Loucy (cell line): ENCODE results near the gene EFCAB8.

ENCODE experiments used
- H2AFZ ChIP-seq: fragments of 200-600 bp; sonication (generic); 2 replicates; pipeline ENCODE4 v1.6.0; 2016; ENCODE audit warnings: antibody characterized with exemption, mild to moderate bottlenecking, low read length, moderate library complexity
- H3F3A ChIP-seq: fragments of 200-600 bp; 2 replicates; pipeline ENCODE4 v1.6.0; 2016; ENCODE audit warnings: antibody characterized with exemption, low read depth, mild to moderate bottlenecking
- H3K27me3 ChIP-seq: fragments of 200-600 bp; sonication (generic); 2 replicates; pipeline ENCODE4 v1.6.1; 2014; ENCODE audit warnings: low read length, mild to moderate bottlenecking; ENCODE audit not compliant: insufficient read depth, poor library complexity, severe bottlenecking
- H3K36me3 ChIP-seq: fragments of 200-600 bp; sonication (generic); 2 replicates; pipeline ENCODE4 v1.6.1; 2016; ENCODE audit warnings: low read length; ENCODE audit not compliant: insufficient read depth
- H3K4me1 ChIP-seq: fragments of 200-600 bp; sonication (generic); 2 replicates; pipeline ENCODE4 v1.5.1; 2014; ENCODE audit warnings: low read length, mild to moderate bottlenecking; ENCODE audit not compliant: insufficient read depth, poor library complexity, severe bottlenecking
- H3K4me2 ChIP-seq: fragments of 200-600 bp; sonication (generic); 2 replicates; pipeline ENCODE4 v1.6.0; 2014; ENCODE audit warnings: antibody characterized with exemption, low read length, low read depth, mild to moderate bottlenecking; ENCODE audit not compliant: poor library complexity, severe bottlenecking
- H3K4me3 ChIP-seq: fragments of 200-600 bp; sonication (generic); 2 replicates; pipeline ENCODE4 v1.5.1; 2014; ENCODE audit warnings: low read length, mild to moderate bottlenecking, mixed read lengths; ENCODE audit not compliant: poor library complexity, severe bottlenecking
- H3K79me2 ChIP-seq: fragments of 200-600 bp; sonication (generic); 2 replicates; pipeline ENCODE4 v1.6.1; 2014; ENCODE audit warnings: low read length; ENCODE audit not compliant: insufficient read depth
- H3K9ac ChIP-seq: fragments of 200-600 bp; sonication (generic); 2 replicates; pipeline ENCODE4 v1.6.0; 2014; ENCODE audit warnings: mild to moderate bottlenecking, low read depth, low read length, moderate library complexity; ENCODE audit not compliant: poor library complexity, severe bottlenecking
- H3K9me2 ChIP-seq: fragments of 200-600 bp; sonication (generic); replicated peaks from 2 replicates; pipeline ENCODE4 v1.6.1; 2016; ENCODE audit warnings: low read depth, low read length, mixed read lengths
- H3K9me3 ChIP-seq: fragments of 200-600 bp; sonication (generic); 2 replicates; pipeline ENCODE4 v1.6.1; 2014; ENCODE audit warnings: mild to moderate bottlenecking, antibody characterized with exemption, low read length, low read depth; ENCODE audit not compliant: insufficient read depth
- H4K20me1 ChIP-seq: fragments of 200-600 bp; sonication (generic); 2 replicates; pipeline ENCODE4 v1.6.0; 2014; ENCODE audit warnings: antibody characterized with exemption, low read length, mild to moderate bottlenecking; ENCODE audit not compliant: insufficient read depth, poor library complexity, severe bottlenecking
- EZH2phosphoT487 ChIP-seq: fragments of 200-600 bp; IDR thresholded peaks from 2 replicates; pipeline ENCODE4 v1.6.1; 2018; ENCODE audit warnings: antibody characterized with exemption, mild to moderate bottlenecking, moderate library complexity, borderline replicate concordance
- TF ChIP-seq, protein P1 (sequence below): fragments of 200-600 bp; sonication (generic); conservative IDR thresholded peaks from 2 replicates; pipeline ENCODE4 v1.5.1; 2014; ENCODE audit warnings: mild to moderate bottlenecking, antibody characterized with exemption, low read length

The EFCAB8 gene

DNA sequence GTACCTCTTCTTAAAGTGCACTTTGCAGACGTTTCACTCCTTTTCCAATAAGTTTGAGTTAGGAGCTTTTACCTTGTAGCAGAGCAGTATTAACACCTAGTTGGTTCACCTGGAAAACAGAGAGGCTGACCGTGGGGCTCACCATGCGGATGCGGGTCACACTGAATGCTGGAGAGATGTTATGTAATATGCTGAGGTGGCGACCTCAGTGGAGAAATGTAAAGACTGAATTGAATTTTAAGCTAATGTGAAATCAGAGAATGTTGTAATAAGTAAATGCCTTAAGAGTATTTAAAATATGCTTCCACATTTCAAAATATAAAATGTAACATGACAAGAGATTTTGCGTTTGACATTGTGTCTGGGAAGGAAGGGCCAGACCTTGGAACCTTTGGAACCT lies 9.9 kb upstream of the EFCAB8 start:
- Histone ChIP-seq H3K9me3 (no peaks in the 10 kb centered on the region), H2AFZ (no peak overlapping the region), H3F3A (no peaks in the 10 kb centered on the region), H3K27me3 (no peaks in the 10 kb centered on the region), H3K36me3 (peaks cover 84% of the 10 kb centered on the region; the same call in 1 of the 2 replicates), H3K4me1 (no peaks in the 10 kb centered on the region), H4K20me1 (peaks cover 19% of the 10 kb centered on the region), H3K9me2 (no peaks in the 10 kb centered on the region), H3K4me2 (no peak overlapping the region), H3K9ac (no peak overlapping the region), H3K79me2 (peaks cover 17% of the 10 kb centered on the region; the same call in 1 of the 2 replicates), H3K4me3 (no peak overlapping the region)
- TF ChIP-seq, protein P1, sequence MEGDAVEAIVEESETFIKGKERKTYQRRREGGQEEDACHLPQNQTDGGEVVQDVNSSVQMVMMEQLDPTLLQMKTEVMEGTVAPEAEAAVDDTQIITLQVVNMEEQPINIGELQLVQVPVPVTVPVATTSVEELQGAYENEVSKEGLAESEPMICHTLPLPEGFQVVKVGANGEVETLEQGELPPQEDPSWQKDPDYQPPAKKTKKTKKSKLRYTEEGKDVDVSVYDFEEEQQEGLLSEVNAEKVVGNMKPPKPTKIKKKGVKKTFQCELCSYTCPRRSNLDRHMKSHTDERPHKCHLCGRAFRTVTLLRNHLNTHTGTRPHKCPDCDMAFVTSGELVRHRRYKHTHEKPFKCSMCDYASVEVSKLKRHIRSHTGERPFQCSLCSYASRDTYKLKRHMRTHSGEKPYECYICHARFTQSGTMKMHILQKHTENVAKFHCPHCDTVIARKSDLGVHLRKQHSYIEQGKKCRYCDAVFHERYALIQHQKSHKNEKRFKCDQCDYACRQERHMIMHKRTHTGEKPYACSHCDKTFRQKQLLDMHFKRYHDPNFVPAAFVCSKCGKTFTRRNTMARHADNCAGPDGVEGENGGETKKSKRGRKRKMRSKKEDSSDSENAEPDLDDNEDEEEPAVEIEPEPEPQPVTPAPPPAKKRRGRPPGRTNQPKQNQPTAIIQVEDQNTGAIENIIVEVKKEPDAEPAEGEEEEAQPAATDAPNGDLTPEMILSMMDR = no peak
- no peak for TF ChIP-seq EZH2phosphoT487

DNA sequence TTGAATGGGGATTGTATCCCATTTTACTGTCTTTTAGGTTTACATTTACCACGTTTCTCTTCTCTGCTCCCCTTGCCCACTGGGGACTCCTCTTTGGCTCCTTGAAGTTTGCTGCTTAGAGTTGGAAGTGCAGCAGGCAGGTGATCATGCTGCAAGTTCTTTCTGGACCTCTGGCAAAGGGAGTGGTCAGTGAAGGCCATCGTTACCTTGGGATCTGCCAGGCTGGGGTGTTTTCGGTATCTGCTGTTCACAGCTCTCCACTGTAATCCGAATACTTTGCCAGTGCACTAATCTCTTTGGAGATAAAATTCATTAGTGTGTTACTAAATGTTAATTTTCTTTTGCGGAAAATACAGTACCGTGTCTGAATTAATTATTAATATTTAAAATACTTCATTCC lies 9.1 kb upstream of the EFCAB8 start:
- Histone ChIP-seq H3K36me3 (peaks cover 85% of the 10 kb centered on the region; the same call in 1 of the 2 replicates), H4K20me1 (peaks cover 19% of the 10 kb centered on the region), H3K79me2 (peaks cover 13% of the 10 kb centered on the region; the same call in 1 of the 2 replicates), H3F3A (no peaks in the 10 kb centered on the region), H3K4me2 (no peak overlapping the region), H3K9ac (no peak overlapping the region), H3K9me2 (no peaks in the 10 kb centered on the region), H3K4me1 (no peaks in the 10 kb centered on the region), H3K4me3 (no peak overlapping the region), H3K27me3 (no peaks in the 10 kb centered on the region), H3K9me3 (no peaks in the 10 kb centered on the region), H2AFZ (no peak overlapping the region)
- TF ChIP-seq, protein P1 = no peak
- no peak for TF ChIP-seq EZH2phosphoT487

DNA sequence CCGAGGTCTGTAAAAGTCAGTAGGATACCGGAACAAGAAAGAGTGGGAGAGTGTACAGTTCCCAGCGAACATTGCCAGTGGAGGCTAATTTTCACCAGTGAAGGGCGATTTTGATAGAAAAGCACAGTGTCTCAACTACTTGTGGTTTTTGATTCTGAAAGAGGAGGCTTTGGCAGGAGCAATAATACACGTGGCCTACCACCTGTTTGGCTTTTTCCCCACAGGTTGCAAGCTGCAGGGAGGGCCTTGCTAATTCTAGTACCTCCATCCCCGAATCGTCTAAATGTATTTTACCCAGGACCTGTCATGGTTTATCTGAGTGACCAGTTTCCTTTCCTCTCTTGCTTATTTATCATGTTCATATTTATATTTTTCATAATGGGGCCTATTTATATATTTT lies 3.3 kb upstream of the EFCAB8 start:
- Histone ChIP-seq H3K4me2 (no peak overlapping the region), H3F3A (no peaks in the 10 kb centered on the region), H3K4me1 (no peaks in the 10 kb centered on the region), H2AFZ (no peak overlapping the region), H3K4me3 (no peak overlapping the region), H3K9ac (no peak overlapping the region), H3K9me2 (no peaks in the 10 kb centered on the region), H3K9me3 (no peaks in the 10 kb centered on the region), H4K20me1 (no peaks in the 10 kb centered on the region), H3K27me3 (no peaks in the 10 kb centered on the region), H3K79me2 (peaks cover 4% of the 10 kb centered on the region; the same call in 1 of the 2 replicates), H3K36me3 (peaks cover 47% of the 10 kb centered on the region; the same call in 1 of the 2 replicates)
- TF ChIP-seq, protein P1 = no peak
- TF ChIP-seq EZH2phosphoT487 = no peak
